GM23338 (cell line): ENCODE measurements around the gene CDC45. TPM values are rescaled to one million over a fixed set of nuclear protein-coding genes. Genes with fewer than 3 reads are reported as not detected.

ENCODE experiments used
- ATAC-seq: fragments of 200-7000 bp; cut with Tn5 transposase; 3 replicates; pipeline ENCODE4 v1.9.1; 2020
- DNase-seq: peaks from one replicate; pipeline ENCODE4 v3.0.0-alpha.2; 2015; ENCODE audit warnings: low spot score
- H2AFZ ChIP-seq: fragments of 200-600 bp; sonication (generic); 2 replicates; pipeline ENCODE4 v1.8.0; 2016; ENCODE audit warnings: antibody characterized with exemption, mild to moderate bottlenecking, moderate library complexity
- H3F3A ChIP-seq: fragments of 200-600 bp; sonication (generic); replicated peaks from 2 replicates; pipeline ENCODE4 v1.8.0; 2017; ENCODE audit warnings: antibody characterized with exemption, mixed run types, low read depth
- H3K27ac ChIP-seq: fragments of 200-600 bp; sonication (generic); 2 replicates; pipeline ENCODE4 v1.6.1; 2016; ENCODE audit warnings: low read depth
- H3K27me3 ChIP-seq: fragments of 200-600 bp; sonication (generic); 2 replicates; pipeline ENCODE4 v1.8.0; 2016; ENCODE audit warnings: mild to moderate bottlenecking, mixed run types, moderate library complexity; ENCODE audit not compliant: insufficient read depth
- H3K36me3 ChIP-seq: fragments of 200-600 bp; sonication (generic); 2 replicates; pipeline ENCODE4 v1.8.0; 2016; ENCODE audit warnings: mild to moderate bottlenecking; ENCODE audit not compliant: insufficient read depth
- H3K4me1 ChIP-seq: fragments of 200-600 bp; sonication (generic); 2 replicates; pipeline ENCODE4 v1.8.0; 2016; ENCODE audit warnings: mild to moderate bottlenecking, moderate library complexity; ENCODE audit not compliant: insufficient read depth
- H3K4me2 ChIP-seq: fragments of 200-600 bp; sonication (generic); 2 replicates; pipeline ENCODE4 v1.7.1; 2017; ENCODE audit warnings: mixed run types
- H3K4me3 ChIP-seq: fragments of 200-600 bp; sonication (generic); 2 replicates; pipeline ENCODE4 v1.6.1; 2016; ENCODE audit warnings: mixed run types
- H3K79me2 ChIP-seq: fragments of 200-600 bp; sonication (generic); replicated peaks from 2 replicates; pipeline ENCODE4 v1.8.0; 2017; ENCODE audit warnings: mild to moderate bottlenecking; ENCODE audit not compliant: insufficient read depth
- H3K9me2 ChIP-seq: fragments of 200-600 bp; sonication (generic); 2 replicates; pipeline ENCODE4 v1.8.0; 2017; ENCODE audit not compliant: insufficient read depth
- H4K20me1 ChIP-seq: fragments of 200-600 bp; sonication (generic); replicated peaks from 2 replicates; pipeline ENCODE4 v1.8.0; 2017; ENCODE audit warnings: mild to moderate bottlenecking; ENCODE audit not compliant: insufficient read depth
- H3K27ac Mint-ChIP-seq: 2 replicates; pipeline ENCODE4 v1.8.0; 2020; ENCODE audit warnings: inconsistent platforms, mild to moderate bottlenecking, moderate library complexity, mixed read lengths
- H3K27me3 Mint-ChIP-seq: 3 replicates; pipeline ENCODE4 v1.8.0; 2022; ENCODE audit warnings: low read depth, mild to moderate bottlenecking, moderate library complexity, mixed read lengths, inconsistent platforms; ENCODE audit not compliant: insufficient read depth, poor library complexity
- H3K36me3 Mint-ChIP-seq: 3 replicates; pipeline ENCODE4 v1.8.0; 2021; ENCODE audit warnings: low read depth, mild to moderate bottlenecking, inconsistent platforms, moderate library complexity, mixed read lengths
- H3K4me1 Mint-ChIP-seq: 3 replicates; pipeline ENCODE4 v1.8.0; 2020; ENCODE audit warnings: mild to moderate bottlenecking, inconsistent platforms, mixed read lengths
- H3K4me3 Mint-ChIP-seq: 3 replicates; pipeline ENCODE4 v1.8.0; 2021; ENCODE audit warnings: moderate library complexity, mild to moderate bottlenecking, inconsistent platforms, mixed read lengths
- H3K9me3 Mint-ChIP-seq: 3 replicates; pipeline ENCODE4 v1.8.0; 2020; ENCODE audit warnings: moderate library complexity, mild to moderate bottlenecking, inconsistent platforms, mixed read lengths
- CREB1 ChIP-seq: fragments of 250-450 bp; sonication (Bioruptor Pico); IDR thresholded peaks from 2 replicates; pipeline ENCODE4 v1.5.0; 2020; ENCODE audit warnings: low read depth, mild to moderate bottlenecking, moderate library complexity
- CTCF ChIP-seq, 2 experiments: fragments of 200-600 bp in 1 of 2; sonication (generic) in 1 of 2; conservative IDR thresholded peaks; 2 replicates each; pipeline versions ENCODE4 v1.5.1 to v1.6.1; 2016 to 2017; ENCODE audit warnings: antibody characterized with exemption in 2 of 2, low read depth in 2 of 2, mild to moderate bottlenecking in 2 of 2, moderate library complexity in 1 of 2
- ETS1 ChIP-seq: IDR thresholded peaks from 2 replicates; pipeline ENCODE4 v1.6.1; 2016; ENCODE audit warnings: antibody characterized with exemption
- EZH2 ChIP-seq: fragments of 200-600 bp; sonication (generic); IDR thresholded peaks from one replicate; pipeline ENCODE4 v1.8.0; 2017; ENCODE audit warnings: antibody characterized with exemption, mild to moderate bottlenecking, low read depth; ENCODE audit not compliant: unreplicated experiment
- EZH2phosphoT487 ChIP-seq: fragments of 200-600 bp; sonication (generic); IDR thresholded peaks from one replicate; pipeline ENCODE4 v1.8.1; 2018; ENCODE audit warnings: antibody characterized with exemption; ENCODE audit not compliant: unreplicated experiment
- JUNB ChIP-seq: IDR thresholded peaks from one replicate; pipeline ENCODE4 v1.6.1; 2016; ENCODE audit warnings: antibody characterized with exemption; ENCODE audit not compliant: unreplicated experiment
- NANOG ChIP-seq: IDR thresholded peaks from 2 replicates; pipeline ENCODE4 v1.6.1; 2016; ENCODE audit warnings: antibody characterized with exemption, borderline replicate concordance
- POLR2AphosphoS5 ChIP-seq: IDR thresholded peaks from 2 replicates; pipeline ENCODE4 v1.6.1; 2016; ENCODE audit warnings: antibody characterized with exemption, low read depth
- REST ChIP-seq: IDR thresholded peaks from one replicate; pipeline ENCODE4 v1.6.1; 2018; ENCODE audit warnings: antibody characterized with exemption; ENCODE audit not compliant: unreplicated experiment
- STAT1 ChIP-seq: IDR thresholded peaks from one replicate; pipeline ENCODE4 v1.6.1; 2016; ENCODE audit warnings: antibody characterized with exemption; ENCODE audit not compliant: unreplicated experiment
- ZNF114 ChIP-seq: fragments of 250-450 bp; sonication (Bioruptor Pico); IDR thresholded peaks from 2 replicates; pipeline ENCODE4 v1.5.0; 2020; ENCODE audit warnings: mild to moderate bottlenecking, moderate library complexity
- ZNF331 ChIP-seq: fragments of 250-450 bp; sonication (Bioruptor Pico); IDR thresholded peaks from 2 replicates; pipeline ENCODE4 v1.5.0; 2020; ENCODE audit warnings: low read depth, mild to moderate bottlenecking, moderate library complexity
- polyA plus RNA-seq: library from polyadenylated mRNA; unstranded; fragments of >200 nt; fragmentation: Nextera tagmentation; extraction: Ambion mirVana; gene quantifications from 2 replicates; pipeline ENCODE4 v1.2.1, GENCODE V29; 2016
- total RNA-seq: library from RNA; depleted of rRNA; stranded (reverse); fragments of >200 nt; shearing (Covaris generic); gene quantifications from 2 replicates; pipeline ENCODE4 v1.2.3, GENCODE V29; 2014
- TF ChIP-seq, protein P1 (sequence below): fragments of 250-450 bp; sonication (Bioruptor Pico); IDR thresholded peaks from 2 replicates; pipeline ENCODE4 v1.5.0; 2020; ENCODE audit warnings: mild to moderate bottlenecking, moderate library complexity

The CDC45 gene
- total and polyA plus RNA-seq, 2 experiments from 2014 or later = 29.0 to 30.3 TPM

- Histone ChIP-seq H3K9me2 (no peaks in the 10 kb centered on the region), H3K27ac (no peak overlapping the region), H3K4me2 (no peak overlapping the region), H3K27me3 (no peaks in the 10 kb centered on the region), H4K20me1 (peaks cover 39% of the 10 kb centered on the region), H3K4me1 (peaks cover 13% of the 10 kb centered on the region), H3K79me2 (peaks cover 60% of the 10 kb centered on the region), H2AFZ (no peak overlapping the region), H3F3A (no peaks in the 10 kb centered on the region), H3K36me3 (peaks cover 14% of the 10 kb centered on the region; the same call in 1 of the 2 replicates), H3K4me3 (no peak overlapping the region)
- peaks cover 33% of the 10 kb centered on the region for H3K36me3 Mint-ChIP-seq
- H3K4me1 Mint-ChIP-seq = peaks cover 17% of the 10 kb centered on the region
- DNase-seq = no peak
- TF ChIP-seq POLR2AphosphoS5 (no peak), ZNF331 (CRISPR knock-in tag) (no peak), CTCF (conservative IDR thresholded peaks at IDR 0.05; ENCODE audit: low read depth in 2 of 2) (no peak), REST (no peak), STAT1 (no peak), JUNB (no peak), EZH2 (no peak), EZH2phosphoT487 (no peak), CREB1 (CRISPR knock-in tag) (no peak), ZNF114 (CRISPR knock-in tag) (no peak), NANOG (no peak), ETS1 (no peak)
- TF ChIP-seq, protein P1, sequence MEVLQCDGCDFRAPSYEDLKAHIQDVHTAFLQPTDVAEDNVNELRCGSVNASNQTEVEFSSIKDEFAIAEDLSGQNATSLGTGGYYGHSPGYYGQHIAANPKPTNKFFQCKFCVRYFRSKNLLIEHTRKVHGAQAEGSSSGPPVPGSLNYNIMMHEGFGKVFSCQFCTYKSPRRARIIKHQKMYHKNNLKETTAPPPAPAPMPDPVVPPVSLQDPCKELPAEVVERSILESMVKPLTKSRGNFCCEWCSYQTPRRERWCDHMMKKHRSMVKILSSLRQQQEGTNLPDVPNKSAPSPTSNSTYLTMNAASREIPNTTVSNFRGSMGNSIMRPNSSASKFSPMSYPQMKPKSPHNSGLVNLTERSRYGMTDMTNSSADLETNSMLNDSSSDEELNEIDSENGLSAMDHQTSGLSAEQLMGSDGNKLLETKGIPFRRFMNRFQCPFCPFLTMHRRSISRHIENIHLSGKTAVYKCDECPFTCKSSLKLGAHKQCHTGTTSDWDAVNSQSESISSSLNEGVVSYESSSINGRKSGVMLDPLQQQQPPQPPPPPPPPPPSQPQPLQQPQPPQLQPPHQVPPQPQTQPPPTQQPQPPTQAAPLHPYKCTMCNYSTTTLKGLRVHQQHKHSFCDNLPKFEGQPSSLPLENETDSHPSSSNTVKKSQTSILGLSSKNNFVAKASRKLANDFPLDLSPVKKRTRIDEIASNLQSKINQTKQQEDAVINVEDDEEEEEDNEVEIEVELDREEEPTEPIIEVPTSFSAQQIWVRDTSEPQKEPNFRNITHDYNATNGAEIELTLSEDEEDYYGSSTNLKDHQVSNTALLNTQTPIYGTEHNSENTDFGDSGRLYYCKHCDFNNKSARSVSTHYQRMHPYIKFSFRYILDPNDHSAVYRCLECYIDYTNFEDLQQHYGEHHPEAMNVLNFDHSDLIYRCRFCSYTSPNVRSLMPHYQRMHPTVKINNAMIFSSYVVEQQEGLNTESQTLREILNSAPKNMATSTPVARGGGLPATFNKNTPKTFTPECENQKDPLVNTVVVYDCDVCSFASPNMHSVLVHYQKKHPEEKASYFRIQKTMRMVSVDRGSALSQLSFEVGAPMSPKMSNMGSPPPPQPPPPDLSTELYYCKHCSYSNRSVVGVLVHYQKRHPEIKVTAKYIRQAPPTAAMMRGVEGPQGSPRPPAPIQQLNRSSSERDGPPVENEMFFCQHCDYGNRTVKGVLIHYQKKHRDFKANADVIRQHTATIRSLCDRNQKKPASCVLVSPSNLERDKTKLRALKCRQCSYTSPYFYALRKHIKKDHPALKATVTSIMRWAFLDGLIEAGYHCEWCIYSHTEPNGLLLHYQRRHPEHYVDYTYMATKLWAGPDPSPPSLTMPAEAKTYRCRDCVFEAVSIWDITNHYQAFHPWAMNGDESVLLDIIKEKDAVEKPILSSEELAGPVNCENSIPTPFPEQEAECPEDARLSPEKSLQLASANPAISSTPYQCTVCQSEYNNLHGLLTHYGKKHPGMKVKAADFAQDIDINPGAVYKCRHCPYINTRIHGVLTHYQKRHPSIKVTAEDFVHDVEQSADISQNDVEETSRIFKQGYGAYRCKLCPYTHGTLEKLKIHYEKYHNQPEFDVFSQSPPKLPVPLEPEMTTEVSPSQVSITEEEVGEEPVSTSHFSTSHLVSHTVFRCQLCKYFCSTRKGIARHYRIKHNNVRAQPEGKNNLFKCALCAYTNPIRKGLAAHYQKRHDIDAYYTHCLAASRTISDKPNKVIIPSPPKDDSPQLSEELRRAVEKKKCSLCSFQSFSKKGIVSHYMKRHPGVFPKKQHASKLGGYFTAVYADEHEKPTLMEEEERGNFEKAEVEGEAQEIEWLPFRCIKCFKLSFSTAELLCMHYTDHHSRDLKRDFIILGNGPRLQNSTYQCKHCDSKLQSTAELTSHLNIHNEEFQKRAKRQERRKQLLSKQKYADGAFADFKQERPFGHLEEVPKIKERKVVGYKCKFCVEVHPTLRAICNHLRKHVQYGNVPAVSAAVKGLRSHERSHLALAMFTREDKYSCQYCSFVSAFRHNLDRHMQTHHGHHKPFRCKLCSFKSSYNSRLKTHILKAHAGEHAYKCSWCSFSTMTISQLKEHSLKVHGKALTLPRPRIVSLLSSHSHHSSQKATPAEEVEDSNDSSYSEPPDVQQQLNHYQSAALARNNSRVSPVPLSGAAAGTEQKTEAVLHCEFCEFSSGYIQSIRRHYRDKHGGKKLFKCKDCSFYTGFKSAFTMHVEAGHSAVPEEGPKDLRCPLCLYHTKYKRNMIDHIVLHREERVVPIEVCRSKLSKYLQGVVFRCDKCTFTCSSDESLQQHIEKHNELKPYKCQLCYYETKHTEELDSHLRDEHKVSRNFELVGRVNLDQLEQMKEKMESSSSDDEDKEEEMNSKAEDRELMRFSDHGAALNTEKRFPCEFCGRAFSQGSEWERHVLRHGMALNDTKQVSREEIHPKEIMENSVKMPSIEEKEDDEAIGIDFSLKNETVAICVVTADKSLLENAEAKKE (CRISPR knock-in tag) = no peak
- no peaks in the 10 kb centered on the region for H3K9me3 Mint-ChIP-seq
- H3K27me3 Mint-ChIP-seq = peaks cover 3% of the 10 kb centered on the region
- H3K4me3 Mint-ChIP-seq = no peak overlapping the region
- ATAC-seq = no peak
- no peak overlapping the region for H3K27ac Mint-ChIP-seq
Observed at GRCh38 chr22:19476023-19476422, 3.7 kb upstream of the CDC45 start.
